HepG2 (cell line): ENCODE measurements around the gene MAGI1. TPM values are rescaled to one million over a fixed set of nuclear protein-coding genes. Genes with fewer than 3 reads are reported as not detected.

Experiments
- ATAC-seq: fragments of 200-7000 bp; cut with Tn5 transposase; 3 replicates; pipeline ENCODE4 v1.9.1; 2020; ENCODE audit warnings: mild to moderate bottlenecking, moderate library complexity
- BruUV-seq: library from RNA; stranded (reverse); fragments of 400-500 nt; replicated peaks from 2 replicates; lab custom pipeline; 2021; lab: Mats Ljungman, UMichigan
- CTCF ChIA-PET: fragments of 300-600 bp; formaldehyde crosslinking; extraction: SDS; loops from one replicate; lab custom pipeline; 2021; ENCODE audit warnings: low total read pairs, inconsistent platforms, low intra/inter-chr PET ratio; lab: Yijun Ruan, JAX
- POLR2A ChIA-PET: fragments of 350-600 bp; sonication (Branson Sonifier 250); formaldehyde crosslinking; loops from one replicate; lab custom pipeline; 2020; ENCODE audit warnings: antibody characterized with exemption, inconsistent platforms; lab: Yijun Ruan, JAX
- DNase-seq: peaks from one replicate; pipeline ENCODE4 v3.0.0-alpha.2; 2015; ENCODE audit warnings: low spot score
- FAIRE-seq: peaks from 3 replicates; lab custom pipeline; 2011; peaks lifted over from hg19 to GRCh38; lab: Jason Lieb, UNC
- H2AFZ ChIP-seq: one replicate; pipeline ENCODE4 v1.6.1; 2011; ENCODE audit warnings: low read length, inconsistent platforms
- H3K27ac ChIP-seq: fragments of 300-600 bp; 3 replicates; pipeline ENCODE4 v1.8.0; 2011; ENCODE audit warnings: mixed run types, mild to moderate bottlenecking, mixed read lengths, low read length, inconsistent platforms; ENCODE audit not compliant: insufficient read depth; ENCODE audit errors: extremely low read length
- H3K27me3 ChIP-seq, 2 experiments: fragments of 200-600 bp in 1 of 2; 2 replicates in 1 of 2; 3 replicates in 1 of 2; pipeline versions ENCODE4 v1.6.0 to v1.8.0; 2011; ENCODE audit warnings: low read length in 2 of 2, mild to moderate bottlenecking in 2 of 2, moderate library complexity in 2 of 2, inconsistent platforms in 1 of 2; ENCODE audit not compliant: insufficient read depth in 2 of 2, control insufficient read depth in 1 of 2
- H3K36me3 ChIP-seq, 2 experiments: fragments of 200-600 bp in 1 of 2; replicated peaks in 1 of 2; 2 replicates in 1 of 2; 3 replicates in 1 of 2; pipeline versions ENCODE4 v1.5.1 to v1.8.0; 2011; ENCODE audit warnings: low read length in 2 of 2, inconsistent platforms in 1 of 2; ENCODE audit not compliant: insufficient read depth in 2 of 2, control insufficient read depth in 1 of 2
- H3K4me1 ChIP-seq: 2 replicates; pipeline ENCODE4 v1.5.1; 2012; ENCODE audit warnings: low read length, inconsistent platforms; ENCODE audit not compliant: insufficient read depth
- H3K4me2 ChIP-seq: 2 replicates; pipeline ENCODE4 v1.6.0; 2011; ENCODE audit warnings: low read depth, low read length, inconsistent platforms
- H3K4me3 ChIP-seq, 3 experiments: fragments of 200-600 bp in 1 of 3; sonication (generic), shearing (Covaris generic) in 1 of 3; replicated peaks in 1 of 3; 2 replicates each; pipeline ENCODE4 v1.5.1; 2011 to 2016; ENCODE audit warnings: low read length in 3 of 3, inconsistent platforms in 2 of 3, low read depth in 2 of 3, mild to moderate bottlenecking in 2 of 3, control low read depth in 1 of 3, mixed read lengths in 1 of 3; ENCODE audit not compliant: insufficient read depth in 1 of 3
- H3K79me2 ChIP-seq: one replicate; pipeline ENCODE4 v1.6.1; 2011; ENCODE audit warnings: low read length, inconsistent platforms; ENCODE audit not compliant: insufficient read depth
- H3K9ac ChIP-seq: 2 replicates; pipeline ENCODE4 v1.6.0; 2011; ENCODE audit warnings: mild to moderate bottlenecking, low read depth, low read length, inconsistent platforms; ENCODE audit not compliant: insufficient read depth
- H3K9me3 ChIP-seq: 2 replicates; pipeline ENCODE4 v1.5.1; 2012; ENCODE audit warnings: mild to moderate bottlenecking, low read length
- H4K20me1 ChIP-seq: 2 replicates; pipeline ENCODE4 v1.6.0; 2011; ENCODE audit warnings: inconsistent platforms, mild to moderate bottlenecking, low read length, moderate library complexity; ENCODE audit not compliant: insufficient read depth
- CEBPZ ChIP-seq: IDR thresholded peaks from 2 replicates; pipeline ENCODE4 v1.6.1; 2012; ENCODE audit warnings: low read length, improper control_type of control experiment
- CHCHD3 ChIP-seq: sonication (generic); formaldehyde crosslinking; IDR thresholded peaks from 2 replicates; pipeline ENCODE4 v1.8.0; 2022; ENCODE audit warnings: mild to moderate bottlenecking, missing genetic modification reagents, moderate library complexity
- HMG20B ChIP-seq: conservative IDR thresholded peaks from 2 replicates; pipeline ENCODE4 v1.6.1; 2016; ENCODE audit warnings: missing genetic modification reagents, missing compliant biosample characterization
- NPAS2 ChIP-seq: sonication (generic); formaldehyde crosslinking; IDR thresholded peaks from 2 replicates; pipeline ENCODE4 v1.8.0; 2022; ENCODE audit warnings: mild to moderate bottlenecking, missing genetic modification reagents, borderline replicate concordance
- NRL ChIP-seq: sonication (generic); formaldehyde crosslinking; IDR thresholded peaks from 2 replicates; pipeline ENCODE4 v1.5.0; 2020; ENCODE audit warnings: missing genetic modification reagents, mild to moderate bottlenecking, moderate library complexity, borderline replicate concordance
- POLR2G ChIP-seq: fragments of 200-400 bp; formaldehyde crosslinking; IDR thresholded peaks from 2 replicates; pipeline ENCODE4 v1.6.1; 2018; ENCODE audit warnings: mild to moderate bottlenecking, low read depth, low read length, moderate library complexity
- TBX3 ChIP-seq: fragments of 450-650 bp; IDR thresholded peaks from 2 replicates; pipeline ENCODE4 v1.6.1; 2017; ENCODE audit warnings: antibody characterized with exemption, mild to moderate bottlenecking, inconsistent platforms, borderline replicate concordance
- XBP1 ChIP-seq: sonication (generic); formaldehyde crosslinking; IDR thresholded peaks from 2 replicates; pipeline ENCODE4 v1.5.0; 2020; ENCODE audit warnings: missing genetic modification reagents
- ZBTB42 ChIP-seq: sonication (generic); formaldehyde crosslinking; IDR thresholded peaks from 2 replicates; pipeline ENCODE4 v1.5.0; 2020; ENCODE audit warnings: mild to moderate bottlenecking, missing genetic modification reagents
- ZFP36L2 ChIP-seq: sonication (generic); formaldehyde crosslinking; IDR thresholded peaks from 2 replicates; pipeline ENCODE4 v1.4.0; 2020; ENCODE audit warnings: missing genetic modification reagents
- ZNF251 ChIP-seq: sonication (generic); formaldehyde crosslinking; IDR thresholded peaks from 2 replicates; pipeline ENCODE4 v1.9.0; 2021; ENCODE audit warnings: mild to moderate bottlenecking, missing genetic modification reagents
- ZNF816 ChIP-seq: sonication (generic); formaldehyde crosslinking; IDR thresholded peaks from 2 replicates; pipeline ENCODE4 v1.8.0; 2022; ENCODE audit warnings: missing genetic modification reagents, mild to moderate bottlenecking, borderline replicate concordance
- ZSCAN31 ChIP-seq: sonication (generic); formaldehyde crosslinking; IDR thresholded peaks from 2 replicates; pipeline ENCODE4 v1.5.0; 2020; ENCODE audit warnings: low read depth, mild to moderate bottlenecking, missing genetic modification reagents
- WGBS: methylation state at CpG from one replicate; pipeline ENCODE4 v1.1.6; 2017; ENCODE audit warnings: low lambda C conversion rate; 5-methylcytosine and 5-hydroxymethylcytosine counted together
- in situ Hi-C: cut with HindIII; loops from 2 replicates; pipeline ENCODE4 v1.10.0; 2017; ENCODE audit warnings: low pct_unique_long_range_greater_than_20kb; ENCODE audit not compliant: extremely low pct_ligation_motif_present
- intact Hi-C: fragments of 100-400 bp; cut with micrococcal nuclease; formaldehyde crosslinking; loops from one replicate; pipeline ENCODE4 v1.10.0; 2022; ENCODE audit not compliant: unreplicated experiment
- polyA plus RNA-seq, 8 experiments: library from polyadenylated mRNA; depleted of rRNA in 3 of 8; stranded (reverse) in 7 of 8; unstranded in 1 of 8; fragments of >200 nt; fragmentation: Illumina TruSeq in 4 of 8; extraction: Trizol in 4 of 8; gene quantifications; 2 replicates each; pipeline versions ENCODE4 v1.2.1 to v1.2.3, GENCODE V29; 2011 to 2016; ENCODE audit warnings: low read depth in 4 of 8, missing spikeins in 1 of 8, mixed read lengths in 1 of 8; ENCODE audit not compliant: insufficient read depth in 1 of 8
- total RNA-seq, 5 experiments: library from RNA; depleted of rRNA; stranded (reverse); fragments of >200 nt; fragmentation: Illumina TruSeq; extraction: Trizol; gene quantifications; 2 replicates each; pipeline ENCODE4 v1.2.3, GENCODE V29; 2016; ENCODE audit warnings: low read depth in 1 of 5

Gene MAGI1
- total and polyA plus RNA-seq, 2 of the 13 experiments (the other 11 are each of a cell fraction or from before 2014, with no cell fraction given), result 22.2 to 26.0 TPM

- Histone ChIP-seq H3K79me2 (no peaks in the 10 kb centered on the region), H3K27me3 (no peaks in the 10 kb centered on the region), H3K4me1 (no peaks in the 10 kb centered on the region), H3K36me3 (peaks cover under 1 to 2% of the 10 kb centered on the region in 2 experiments; a peak in 2 of 5 replicates), H3K4me3 (no peak overlapping the region), H3K4me2 (no peak overlapping the region), H3K9me3 (no peaks in the 10 kb centered on the region), H2AFZ (no peak overlapping the region), H3K9ac (no peak overlapping the region), H4K20me1 (peaks cover 11% of the 10 kb centered on the region), H3K27ac (no peak overlapping the region)
- ChIA-PET CTCF (no interaction called here), POLR2A (no interaction called here)
- no TSS peak for BruUV-seq
- 97% methylated on average over 4 of the region's 4 CpGs for WGBS
- FAIRE-seq (no peak), ATAC-seq (no peak), DNase-seq (no peak)
- intact Hi-C loops, result no loop called here
- no peak for TF ChIP-seq NRL (CRISPR knock-in tag)
- TF ChIP-seq NPAS2 (CRISPR knock-in tag), result no peak
- no peak for TF ChIP-seq CEBPZ
- no peak for TF ChIP-seq ZNF816 (CRISPR knock-in tag)
- no peak for TF ChIP-seq CHCHD3
- TF ChIP-seq ZFP36L2, result no peak
- TF ChIP-seq HMG20B (CRISPR knock-in tag), result no peak
- TF ChIP-seq POLR2G, result no peak
- no peak for TF ChIP-seq XBP1
- no peak for TF ChIP-seq ZBTB42 (CRISPR knock-in tag)
- TF ChIP-seq ZSCAN31 (CRISPR knock-in tag), result no peak
- no peak for TF ChIP-seq ZNF251 (CRISPR knock-in tag)
- TF ChIP-seq TBX3, result no peak
- in situ Hi-C loops, result no loop called here
Observed at GRCh38 chr3:65481085-65481484, 557.6 kb downstream of the MAGI1 start.
